Gastroesophageal sphincter (tissue), 4 donors: ENCODE results near the gene PADI2. TPM values are rescaled to one million over a fixed set of nuclear protein-coding genes. Genes with fewer than 3 reads are reported as not detected.

Experiments used
- ATAC-seq: fragments of 150-250 bp; one replicate; pipeline ENCODE4 v1.9.1; 2016; ENCODE audit warnings: mild to moderate bottlenecking, moderate library complexity
- H3K27ac ChIP-seq, 4 donors: fragments of 200-600 bp; sonication (generic) in 3 of 4; 1 replicate in 3 of 4; 2 replicates in 1 of 4; pipeline ENCODE4 v1.5.1; 2016 to 2019
- H3K27me3 ChIP-seq: fragments of 200-600 bp; sonication (generic); one replicate; pipeline ENCODE4 v1.5.1; 2019
- H3K36me3 ChIP-seq, 2 donors: fragments of 200-600 bp; sonication (generic); one replicate each; pipeline ENCODE4 v1.5.1; 2019; ENCODE audit warnings: control low read depth in 1 of 2
- H3K4me1 ChIP-seq, 3 donors: fragments of 200-600 bp; sonication (generic); 1 replicate in 2 of 3; 2 replicates in 1 of 3; pipeline ENCODE4 v1.5.1; 2016 to 2019; ENCODE audit warnings: control low read depth in 2 of 3
- H3K4me3 ChIP-seq, 2 donors: fragments of 200-600 bp; sonication (generic); one replicate each; pipeline ENCODE4 v1.5.1; 2019; ENCODE audit warnings: mild to moderate bottlenecking in 1 of 2, moderate library complexity in 1 of 2
- H3K9me3 ChIP-seq, 3 donors: fragments of 200-600 bp; sonication (generic); one replicate each; pipeline ENCODE4 v1.5.1; 2017 to 2019; ENCODE audit warnings: control low read depth in 2 of 3
- EP300 ChIP-seq: sonication (generic); formaldehyde crosslinking; IDR thresholded peaks from one replicate; pipeline ENCODE4 v1.6.1; 2017; ENCODE audit warnings: antibody characterized with exemption, mild to moderate bottlenecking
- POLR2A ChIP-seq, 2 donors: fragments of 450-650 bp; IDR thresholded peaks; one replicate each; pipeline ENCODE4 v1.6.1; 2017; ENCODE audit warnings: antibody characterized with exemption in 2 of 2, mild to moderate bottlenecking in 2 of 2, moderate library complexity in 1 of 2
- POLR2AphosphoS5 ChIP-seq: sonication (generic); formaldehyde crosslinking; IDR thresholded peaks from one replicate; pipeline ENCODE4 v1.6.1; 2017; ENCODE audit warnings: antibody characterized with exemption
- WGBS, 2 donors: methylation state at CpG; one replicate each; pipeline ENCODE4 v1.1.5; 2018; ENCODE audit warnings: low coverage in 1 of 2; 5-methylcytosine and 5-hydroxymethylcytosine counted together
- total RNA-seq, 4 donors: library from RNA; depleted of rRNA; stranded (reverse); fragments of >200 nt; gene quantifications; one replicate each; pipeline ENCODE4 v1.1.0, GENCODE V29; 2016
- TF ChIP-seq, protein P1 (sequence below), 4 experiments: fragments of 200-600 bp in 2 of 4; fragments of 450-650 bp in 2 of 4; sonication (generic) in 1 of 4; IDR thresholded peaks; one replicate each; pipeline ENCODE4 v1.5.1; 2017 to 2019; ENCODE audit warnings: antibody characterized with exemption in 4 of 4, mild to moderate bottlenecking in 2 of 4, moderate library complexity in 2 of 4

Gene PADI2
- total RNA-seq, 4 donors from 2014 or later, result 0.12 to 1.9 (median 0.58) TPM

DNA sequence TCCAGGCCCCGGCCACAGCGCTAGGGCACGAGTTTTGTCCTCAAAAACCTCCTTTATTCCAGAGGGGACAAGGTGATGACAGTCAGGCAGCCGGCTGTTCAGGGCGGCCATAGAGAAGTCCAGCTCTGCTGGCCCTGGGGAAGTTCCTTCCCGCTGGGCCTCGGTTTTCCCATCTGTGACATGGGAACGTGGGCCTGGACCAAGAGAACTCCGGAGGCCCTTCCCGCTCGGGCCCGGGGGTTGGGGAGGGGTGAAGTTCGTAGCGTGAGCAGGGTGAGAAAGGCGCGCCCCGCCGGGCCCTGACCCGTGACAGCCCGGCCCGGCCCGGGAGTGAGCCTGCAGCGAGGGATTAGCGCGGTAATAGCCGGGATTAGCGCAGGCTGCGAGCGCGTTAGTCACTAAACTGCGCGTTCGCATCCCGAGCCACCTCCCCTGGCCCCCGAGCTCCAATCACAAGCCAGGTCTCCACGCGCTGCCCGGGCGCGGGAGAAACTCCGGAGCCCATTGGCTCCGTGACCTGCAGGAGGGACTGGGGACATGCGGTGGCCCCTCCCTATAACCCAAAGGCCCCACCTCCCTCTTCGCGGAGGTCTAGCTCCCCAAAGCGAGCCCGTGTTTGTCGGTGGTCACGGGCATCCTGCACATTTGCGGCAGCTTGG, 29.8 kb upstream of the PADI2 start:
- Histone ChIP-seq H3K9me3 (peaks cover 0 to 30% (median 0%) of the 10 kb centered on the region in 3 donors), H3K36me3 (no peaks in the 10 kb centered on the region), H3K4me1 (no peaks in the 10 kb centered on the region), H3K4me3 (no peak overlapping the region), H3K27me3 (peaks cover 79% of the 10 kb centered on the region), H3K27ac (no peak overlapping the region)
- TF ChIP-seq EP300 (no peak), POLR2AphosphoS5 (no peak), POLR2A (IDR thresholded peaks at IDR 0.05) (no peak)
- TF ChIP-seq, protein P1, sequence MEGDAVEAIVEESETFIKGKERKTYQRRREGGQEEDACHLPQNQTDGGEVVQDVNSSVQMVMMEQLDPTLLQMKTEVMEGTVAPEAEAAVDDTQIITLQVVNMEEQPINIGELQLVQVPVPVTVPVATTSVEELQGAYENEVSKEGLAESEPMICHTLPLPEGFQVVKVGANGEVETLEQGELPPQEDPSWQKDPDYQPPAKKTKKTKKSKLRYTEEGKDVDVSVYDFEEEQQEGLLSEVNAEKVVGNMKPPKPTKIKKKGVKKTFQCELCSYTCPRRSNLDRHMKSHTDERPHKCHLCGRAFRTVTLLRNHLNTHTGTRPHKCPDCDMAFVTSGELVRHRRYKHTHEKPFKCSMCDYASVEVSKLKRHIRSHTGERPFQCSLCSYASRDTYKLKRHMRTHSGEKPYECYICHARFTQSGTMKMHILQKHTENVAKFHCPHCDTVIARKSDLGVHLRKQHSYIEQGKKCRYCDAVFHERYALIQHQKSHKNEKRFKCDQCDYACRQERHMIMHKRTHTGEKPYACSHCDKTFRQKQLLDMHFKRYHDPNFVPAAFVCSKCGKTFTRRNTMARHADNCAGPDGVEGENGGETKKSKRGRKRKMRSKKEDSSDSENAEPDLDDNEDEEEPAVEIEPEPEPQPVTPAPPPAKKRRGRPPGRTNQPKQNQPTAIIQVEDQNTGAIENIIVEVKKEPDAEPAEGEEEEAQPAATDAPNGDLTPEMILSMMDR (IDR thresholded peaks at IDR 0.05), result no peak
- no peak for ATAC-seq
- WGBS, 2 donors, result 34% methylated on average over 4 of the region's 50 CpGs; no CpG with 5 or more reads in 1 of the 2 donors

DNA sequence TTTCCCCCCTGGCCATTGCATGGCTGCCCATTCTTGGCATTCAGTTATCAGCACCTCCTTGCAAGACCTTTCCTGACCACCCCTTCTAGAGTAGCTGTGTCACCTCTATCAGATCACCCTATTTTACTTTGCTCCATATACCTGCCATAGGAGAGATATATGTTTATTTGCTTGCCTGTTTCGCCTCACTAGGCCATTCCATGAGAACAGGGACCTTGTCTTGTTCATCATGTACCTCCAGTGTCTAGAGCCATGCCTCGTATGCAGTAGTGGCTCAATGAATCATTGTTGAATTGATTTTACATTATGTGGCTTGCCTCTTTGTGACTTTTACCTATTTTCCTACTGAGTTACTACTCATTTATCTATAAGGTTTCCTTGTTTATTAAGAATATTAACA, 26.4 kb upstream of the PADI2 start:
- no peak overlapping the region for H3K4me3 ChIP-seq
- H3K27me3 ChIP-seq, result peaks cover 68% of the 10 kb centered on the region
- peaks cover 0 to under 1% (median 0%) of the 10 kb centered on the region in 3 donors for H3K9me3 ChIP-seq
- H3K27ac ChIP-seq, result no peak overlapping the region
- TF ChIP-seq, protein P1 (IDR thresholded peaks at IDR 0.05), result no peak
- TF ChIP-seq POLR2AphosphoS5 (no peak), POLR2A (IDR thresholded peaks at IDR 0.05) (no peak)
- ATAC-seq, result no peak
- no peaks in the 10 kb centered on the region for H3K4me1 ChIP-seq
- WGBS, 2 donors, result 62 to 75% methylated on average over 2 of the region's 2 CpGs
- no peaks in the 10 kb centered on the region for H3K36me3 ChIP-seq

DNA sequence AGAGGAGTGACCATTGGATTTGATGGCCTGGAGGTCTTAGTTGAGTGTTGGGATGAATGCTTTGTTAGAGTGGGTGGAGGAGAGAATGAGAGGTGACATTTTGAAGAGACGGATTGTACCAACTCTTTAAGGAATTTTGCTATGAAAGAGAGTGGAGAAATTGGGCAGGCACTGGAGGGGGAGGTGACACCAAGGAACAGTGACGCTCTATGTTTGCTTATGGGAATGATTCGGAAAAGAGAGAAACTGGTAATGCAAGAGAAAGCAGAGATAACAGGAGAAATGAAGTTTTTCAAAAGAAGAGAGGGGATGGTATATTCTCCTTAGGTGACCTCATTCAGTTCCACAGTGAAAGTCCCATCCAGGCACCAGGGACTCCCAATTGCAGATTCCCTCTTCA, 24.5 kb upstream of the PADI2 start:
- 92 to 93% methylated on average over 3 of the region's 3 CpGs for WGBS, 2 donors
- H3K27ac ChIP-seq, result no peak overlapping the region
- H3K9me3 ChIP-seq, result no peaks in the 10 kb centered on the region
- H3K36me3 ChIP-seq, result no peaks in the 10 kb centered on the region
- ATAC-seq, result no peak
- no peaks in the 10 kb centered on the region for H3K4me1 ChIP-seq
- TF ChIP-seq EP300 (no peak), POLR2AphosphoS5 (no peak), POLR2A (IDR thresholded peaks at IDR 0.05) (no peak)
- TF ChIP-seq, protein P1 (IDR thresholded peaks at IDR 0.05), result no peak
- H3K4me3 ChIP-seq, result no peak overlapping the region
- peaks cover 62% of the 10 kb centered on the region for H3K27me3 ChIP-seq

DNA sequence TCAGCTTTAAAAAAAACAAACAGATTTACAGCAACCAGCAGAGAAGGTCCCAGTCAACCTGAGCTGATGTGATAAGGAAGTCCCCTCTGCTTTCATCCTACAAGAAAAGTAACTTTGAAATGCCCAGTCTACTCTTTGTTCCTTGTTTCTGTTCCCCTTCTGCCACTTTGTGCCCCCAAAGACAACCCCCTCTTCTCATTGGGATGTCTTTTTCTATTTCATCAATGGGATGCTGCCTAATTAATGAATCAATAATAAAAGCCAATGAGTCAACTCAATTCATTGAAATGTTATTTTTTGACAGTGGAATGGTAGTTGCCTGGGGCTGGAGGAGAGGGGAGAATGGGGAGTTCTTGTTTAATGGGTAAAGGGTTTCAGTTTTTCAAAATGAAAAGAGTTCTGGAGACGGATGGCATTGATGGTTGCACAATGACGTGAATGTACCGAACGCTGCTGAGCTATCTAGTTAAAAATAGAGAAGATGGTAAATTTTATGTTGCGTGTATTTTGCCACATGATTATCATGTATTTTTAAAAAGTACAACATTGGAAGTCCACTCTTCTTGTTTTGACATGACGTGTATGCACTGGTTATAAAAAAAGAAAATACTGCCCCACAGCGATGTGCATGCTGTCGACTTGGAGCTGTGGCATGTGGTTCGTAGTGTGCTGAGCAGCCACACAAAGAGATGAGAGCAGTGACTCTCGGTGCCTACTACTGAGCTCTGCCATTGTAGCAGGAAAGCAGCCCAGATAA, 22.4 kb upstream of the PADI2 start:
- ATAC-seq, result peak; percentile 22
- Histone ChIP-seq H3K4me3 (no peak overlapping the region), H3K27ac (no peak overlapping the region), H3K9me3 (no peaks in the 10 kb centered on the region), H3K36me3 (no peaks in the 10 kb centered on the region), H3K4me1 (no peaks in the 10 kb centered on the region), H3K27me3 (peaks cover 64% of the 10 kb centered on the region)
- WGBS, 2 donors, result 80 to 83% methylated on average over 7 to 9 of the region's 10 CpGs
- TF ChIP-seq EP300 (no peak), POLR2A (IDR thresholded peaks at IDR 0.05) (no peak), POLR2AphosphoS5 (no peak)
- TF ChIP-seq, protein P1 (IDR thresholded peaks at IDR 0.05), result no peak
